HepG2 (cell line): ENCODE results near the gene IVD. TPM values are rescaled to one million over a fixed set of nuclear protein-coding genes. Genes with fewer than 3 reads are reported as not detected.
A peak's percentile ranks its signal among the peaks of the same experiment; 100 is the strongest.

Experiments
- ATAC-seq: fragments of 200-7000 bp; cut with Tn5 transposase; 3 replicates; pipeline ENCODE4 v1.9.1; 2020; ENCODE audit warnings: mild to moderate bottlenecking, moderate library complexity
- BruUV-seq: library from RNA; stranded (reverse); fragments of 400-500 nt; replicated peaks from 2 replicates; lab custom pipeline; 2021; lab: Mats Ljungman, UMichigan
- CTCF ChIA-PET: fragments of 300-600 bp; formaldehyde crosslinking; extraction: SDS; loops from one replicate; lab custom pipeline; 2021; ENCODE audit warnings: low total read pairs, inconsistent platforms, low intra/inter-chr PET ratio; lab: Yijun Ruan, JAX
- POLR2A ChIA-PET: fragments of 350-600 bp; sonication (Branson Sonifier 250); formaldehyde crosslinking; loops from one replicate; lab custom pipeline; 2020; ENCODE audit warnings: antibody characterized with exemption, inconsistent platforms; lab: Yijun Ruan, JAX
- DNase-seq: peaks from one replicate; pipeline ENCODE4 v3.0.0-alpha.2; 2015; ENCODE audit warnings: low spot score
- FAIRE-seq: peaks from 3 replicates; lab custom pipeline; 2011; peaks lifted over from hg19 to GRCh38; lab: Jason Lieb, UNC
- H2AFZ ChIP-seq: one replicate; pipeline ENCODE4 v1.6.1; 2011; ENCODE audit warnings: low read length, inconsistent platforms
- H3K27ac ChIP-seq: fragments of 300-600 bp; 3 replicates; pipeline ENCODE4 v1.8.0; 2011; ENCODE audit warnings: mixed run types, mild to moderate bottlenecking, mixed read lengths, low read length, inconsistent platforms; ENCODE audit not compliant: insufficient read depth; ENCODE audit errors: extremely low read length
- H3K27me3 ChIP-seq, 2 experiments: fragments of 200-600 bp in 1 of 2; 2 replicates in 1 of 2; 3 replicates in 1 of 2; pipeline versions ENCODE4 v1.6.0 to v1.8.0; 2011; ENCODE audit warnings: low read length in 2 of 2, mild to moderate bottlenecking in 2 of 2, moderate library complexity in 2 of 2, inconsistent platforms in 1 of 2; ENCODE audit not compliant: insufficient read depth in 2 of 2, control insufficient read depth in 1 of 2
- H3K36me3 ChIP-seq, 2 experiments: fragments of 200-600 bp in 1 of 2; replicated peaks in 1 of 2; 2 replicates in 1 of 2; 3 replicates in 1 of 2; pipeline versions ENCODE4 v1.5.1 to v1.8.0; 2011; ENCODE audit warnings: low read length in 2 of 2, inconsistent platforms in 1 of 2; ENCODE audit not compliant: insufficient read depth in 2 of 2, control insufficient read depth in 1 of 2
- H3K4me1 ChIP-seq: 2 replicates; pipeline ENCODE4 v1.5.1; 2012; ENCODE audit warnings: low read length, inconsistent platforms; ENCODE audit not compliant: insufficient read depth
- H3K4me2 ChIP-seq: 2 replicates; pipeline ENCODE4 v1.6.0; 2011; ENCODE audit warnings: low read depth, low read length, inconsistent platforms
- H3K4me3 ChIP-seq, 3 experiments: fragments of 200-600 bp in 1 of 3; sonication (generic), shearing (Covaris generic) in 1 of 3; replicated peaks in 1 of 3; 2 replicates each; pipeline ENCODE4 v1.5.1; 2011 to 2016; ENCODE audit warnings: low read length in 3 of 3, inconsistent platforms in 2 of 3, low read depth in 2 of 3, mild to moderate bottlenecking in 2 of 3, control low read depth in 1 of 3, mixed read lengths in 1 of 3; ENCODE audit not compliant: insufficient read depth in 1 of 3
- H3K79me2 ChIP-seq: one replicate; pipeline ENCODE4 v1.6.1; 2011; ENCODE audit warnings: low read length, inconsistent platforms; ENCODE audit not compliant: insufficient read depth
- H3K9ac ChIP-seq: 2 replicates; pipeline ENCODE4 v1.6.0; 2011; ENCODE audit warnings: mild to moderate bottlenecking, low read depth, low read length, inconsistent platforms; ENCODE audit not compliant: insufficient read depth
- H3K9me3 ChIP-seq: 2 replicates; pipeline ENCODE4 v1.5.1; 2012; ENCODE audit warnings: mild to moderate bottlenecking, low read length
- H4K20me1 ChIP-seq: 2 replicates; pipeline ENCODE4 v1.6.0; 2011; ENCODE audit warnings: inconsistent platforms, mild to moderate bottlenecking, low read length, moderate library complexity; ENCODE audit not compliant: insufficient read depth
- BHLHE40 ChIP-seq: IDR thresholded peaks from 2 replicates; pipeline ENCODE4 v1.6.1; 2011; ENCODE audit warnings: low read length, improper control_type of control experiment
- DPF2 ChIP-seq: sonication (generic); formaldehyde crosslinking; IDR thresholded peaks from 2 replicates; pipeline ENCODE4 v1.4.0; 2020; ENCODE audit warnings: mild to moderate bottlenecking, low read depth, missing genetic modification reagents, borderline replicate concordance
- ELF4 ChIP-seq: sonication (generic); formaldehyde crosslinking; IDR thresholded peaks from 2 replicates; pipeline ENCODE4 v1.5.0; 2020; ENCODE audit warnings: missing genetic modification reagents, mild to moderate bottlenecking, moderate library complexity, borderline replicate concordance
- FOXK2 ChIP-seq: fragments of 450-650 bp; IDR thresholded peaks from 2 replicates; pipeline ENCODE4 v1.6.1; 2016
- JUN ChIP-seq: sonication (generic); formaldehyde crosslinking; IDR thresholded peaks from 2 replicates; pipeline ENCODE4 v1.4.0; 2020; ENCODE audit warnings: mild to moderate bottlenecking, missing genetic modification reagents
- ONECUT2 ChIP-seq: sonication (generic); formaldehyde crosslinking; IDR thresholded peaks from 2 replicates; pipeline ENCODE4 v1.4.0; 2020; ENCODE audit warnings: missing genetic modification reagents
- PRDM10 ChIP-seq: sonication (generic); formaldehyde crosslinking; IDR thresholded peaks from 2 replicates; pipeline ENCODE4 v1.4.0; 2020; ENCODE audit warnings: low read depth, missing genetic modification reagents
- SYNCRIP ChIP-seq: fragments of 200-400 bp; formaldehyde crosslinking; IDR thresholded peaks from 2 replicates; pipeline ENCODE4 v1.6.1; 2018; ENCODE audit warnings: mild to moderate bottlenecking, low read depth, low read length; ENCODE audit not compliant: insufficient read depth
- ZNF607 ChIP-seq: sonication (generic); formaldehyde crosslinking; IDR thresholded peaks from 2 replicates; pipeline ENCODE4 v1.5.1; 2020; ENCODE audit warnings: missing genetic modification reagents, mild to moderate bottlenecking, borderline replicate concordance
- WGBS: methylation state at CpG from one replicate; pipeline ENCODE4 v1.1.6; 2017; ENCODE audit warnings: low lambda C conversion rate; 5-methylcytosine and 5-hydroxymethylcytosine counted together
- in situ Hi-C: cut with HindIII; loops from 2 replicates; pipeline ENCODE4 v1.10.0; 2017; ENCODE audit warnings: low pct_unique_long_range_greater_than_20kb; ENCODE audit not compliant: extremely low pct_ligation_motif_present
- intact Hi-C: fragments of 100-400 bp; cut with micrococcal nuclease; formaldehyde crosslinking; loops from one replicate; pipeline ENCODE4 v1.10.0; 2022; ENCODE audit not compliant: unreplicated experiment
- polyA plus RNA-seq, 8 experiments: library from polyadenylated mRNA; depleted of rRNA in 3 of 8; stranded (reverse) in 7 of 8; unstranded in 1 of 8; fragments of >200 nt; fragmentation: Illumina TruSeq in 4 of 8; extraction: Trizol in 4 of 8; gene quantifications; 2 replicates each; pipeline versions ENCODE4 v1.2.1 to v1.2.3, GENCODE V29; 2011 to 2016; ENCODE audit warnings: low read depth in 4 of 8, missing spikeins in 1 of 8, mixed read lengths in 1 of 8; ENCODE audit not compliant: insufficient read depth in 1 of 8
- total RNA-seq, 5 experiments: library from RNA; depleted of rRNA; stranded (reverse); fragments of >200 nt; fragmentation: Illumina TruSeq; extraction: Trizol; gene quantifications; 2 replicates each; pipeline ENCODE4 v1.2.3, GENCODE V29; 2016; ENCODE audit warnings: low read depth in 1 of 5
- TF ChIP-seq, protein P1 (sequence below): sonication (generic); formaldehyde crosslinking; IDR thresholded peaks from 2 replicates; pipeline ENCODE4 v1.4.0; 2020; ENCODE audit warnings: missing genetic modification reagents, low read depth, mild to moderate bottlenecking, borderline replicate concordance
- TF ChIP-seq, protein P2 (sequence below): sonication (generic); formaldehyde crosslinking; IDR thresholded peaks from 2 replicates; pipeline ENCODE4 v1.8.0; 2022; ENCODE audit warnings: mild to moderate bottlenecking, missing genetic modification reagents, moderate library complexity

The IVD gene
- total and polyA plus RNA-seq, 2 of the 13 experiments (the other 11 are each of a cell fraction or from before 2014, with no cell fraction given): 48.0 to 53.9 TPM

DNA sequence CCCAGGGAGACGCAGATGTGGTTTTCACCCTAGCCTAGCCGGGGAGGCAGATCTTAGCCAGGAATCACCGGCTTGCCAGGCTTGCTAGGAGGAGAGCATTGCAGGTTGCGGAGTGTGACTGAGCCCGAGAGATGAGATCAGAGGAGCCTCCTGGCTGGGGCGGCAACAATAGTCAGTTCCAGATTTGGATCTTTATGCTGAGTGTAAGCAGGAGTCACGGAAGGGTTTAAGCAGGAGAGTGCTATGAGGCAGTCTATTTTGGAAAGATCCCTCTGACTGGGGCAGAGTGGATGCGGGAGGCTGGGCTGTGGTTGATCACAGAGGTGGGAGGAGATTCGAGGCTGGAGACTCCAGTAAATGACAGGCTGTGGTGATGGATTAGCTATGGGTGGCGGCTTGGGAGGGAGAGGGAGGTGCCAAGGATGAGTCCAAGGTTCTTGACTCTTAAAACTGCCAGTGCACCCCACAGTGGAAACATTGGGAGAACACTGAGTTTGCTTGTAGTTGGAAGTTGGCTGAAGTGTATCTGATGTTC, 24.7 kb downstream of the IVD start:
- Histone ChIP-seq H3K9me3 (no peaks in the 10 kb centered on the region), H3K79me2 (no peaks in the 10 kb centered on the region), H3K4me2 (no peak overlapping the region), H3K4me1 (peaks cover 5% of the 10 kb centered on the region; the same call in 1 of the 2 replicates), H4K20me1 (no peaks in the 10 kb centered on the region), H3K27ac (no peak overlapping the region), H2AFZ (no peak overlapping the region), H3K27me3 (peaks cover 2 to 9% of the 10 kb centered on the region in 2 experiments; a peak in 4 of 5 replicates), H3K36me3 (no peaks in the 10 kb centered on the region), H3K9ac (no peak overlapping the region), H3K4me3 (no peak overlapping the region)
- no peak for ATAC-seq
- intact Hi-C loops: no loop called here
- ChIA-PET POLR2A (interaction anchor here (1.6 kb wide), 1 partner anchor 24 kb away, joined by 3 read pairs; the partner anchor contains the start of gene IVD), CTCF (no interaction called here)
- in situ Hi-C loops: no loop called here
- TF ChIP-seq, protein P1, sequence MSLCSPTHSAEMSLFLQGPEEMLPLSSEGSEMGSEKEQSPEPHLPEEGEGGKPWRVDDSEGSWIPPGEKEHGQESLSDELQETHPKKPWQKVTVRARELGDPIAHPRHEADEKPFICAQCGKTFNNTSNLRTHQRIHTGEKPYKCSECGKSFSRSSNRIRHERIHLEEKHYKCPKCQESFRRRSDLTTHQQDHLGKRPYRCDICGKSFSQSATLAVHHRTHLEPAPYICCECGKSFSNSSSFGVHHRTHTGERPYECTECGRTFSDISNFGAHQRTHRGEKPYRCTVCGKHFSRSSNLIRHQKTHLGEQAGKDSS: no peak
- TF ChIP-seq ONECUT2 (CRISPR knock-in tag) (no peak), SYNCRIP (no peak), ZNF607 (CRISPR knock-in tag) (no peak), DPF2 (CRISPR knock-in tag) (no peak), FOXK2 (no peak)
- WGBS: 42% methylated on average over 10 of the region's 10 CpGs
- no TSS peak for BruUV-seq
- no peak for DNase-seq
- FAIRE-seq: no peak

GRCh38 chr15:40435023-40435709, 29.6 kb downstream of the IVD start:
- Histone ChIP-seq H3K9me3 (no peaks in the 10 kb centered on the region), H3K36me3 (no peaks in the 10 kb centered on the region), H2AFZ (no peak overlapping the region), H3K27me3 (peaks cover 5 to 54% of the 10 kb centered on the region in 2 experiments; a peak in 4 of 5 replicates), H3K79me2 (no peaks in the 10 kb centered on the region), H3K27ac (no peak overlapping the region), H3K9ac (no peak overlapping the region), H3K4me3 (peak overlapping the region in 1 of 3 experiments; percentile 68; a peak in 1 of 6 replicates), H4K20me1 (no peaks in the 10 kb centered on the region), H3K4me2 (peak overlapping the region; percentile 70; the same call in 1 of the 2 replicates), H3K4me1 (peaks cover 53% of the 10 kb centered on the region)
- DNase-seq: no peak
- ATAC-seq: no peak
- no TSS peak for BruUV-seq
- POLR2A ChIA-PET: no interaction called here
- WGBS: 47% methylated on average over 17 of the region's 20 CpGs
- FAIRE-seq: no peak
- CTCF ChIA-PET: no interaction called here
- in situ Hi-C loops: no loop called here
- intact Hi-C loops: no loop called here
- no peak for TF ChIP-seq ELF4
- TF ChIP-seq, protein P2, sequence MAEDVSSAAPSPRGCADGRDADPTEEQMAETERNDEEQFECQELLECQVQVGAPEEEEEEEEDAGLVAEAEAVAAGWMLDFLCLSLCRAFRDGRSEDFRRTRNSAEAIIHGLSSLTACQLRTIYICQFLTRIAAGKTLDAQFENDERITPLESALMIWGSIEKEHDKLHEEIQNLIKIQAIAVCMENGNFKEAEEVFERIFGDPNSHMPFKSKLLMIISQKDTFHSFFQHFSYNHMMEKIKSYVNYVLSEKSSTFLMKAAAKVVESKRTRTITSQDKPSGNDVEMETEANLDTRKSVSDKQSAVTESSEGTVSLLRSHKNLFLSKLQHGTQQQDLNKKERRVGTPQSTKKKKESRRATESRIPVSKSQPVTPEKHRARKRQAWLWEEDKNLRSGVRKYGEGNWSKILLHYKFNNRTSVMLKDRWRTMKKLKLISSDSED (CRISPR knock-in tag): no peak
- TF ChIP-seq BHLHE40: no peak
- no peak for TF ChIP-seq PRDM10 (CRISPR knock-in tag)
- no peak for TF ChIP-seq JUN (CRISPR knock-in tag)
